ENCODE results near the gene ALAS1.
"Not testable (repeated sequence)": the region's sequence is repeated elsewhere in the genome, so short reads cannot be mapped to it uniquely, and the experiment has no call there.

The ALAS1 gene

GRCh38 chr3:52176951-52177700 lies 20.8 kb upstream of the ALAS1 start:
- no peak for DNase-seq

DNA sequence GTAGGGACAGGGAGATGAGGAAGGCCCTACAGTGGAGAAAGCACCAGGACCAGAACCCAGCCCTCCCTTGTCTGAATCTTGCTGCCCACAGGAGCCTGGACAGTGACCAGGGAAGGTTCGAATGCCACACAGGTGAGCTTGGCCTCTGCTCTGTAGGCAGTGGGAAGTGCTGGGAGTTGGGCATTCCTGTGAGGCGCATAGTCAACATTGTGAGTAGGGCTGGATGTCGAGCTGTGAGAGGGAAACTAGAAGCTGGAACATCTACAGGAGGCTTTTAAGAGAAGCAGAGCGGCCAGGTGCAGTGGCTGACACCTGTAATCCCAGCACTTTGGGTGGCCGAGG lies 20.3 kb upstream of the ALAS1 start:
- DNase-seq, result no peak

DNA sequence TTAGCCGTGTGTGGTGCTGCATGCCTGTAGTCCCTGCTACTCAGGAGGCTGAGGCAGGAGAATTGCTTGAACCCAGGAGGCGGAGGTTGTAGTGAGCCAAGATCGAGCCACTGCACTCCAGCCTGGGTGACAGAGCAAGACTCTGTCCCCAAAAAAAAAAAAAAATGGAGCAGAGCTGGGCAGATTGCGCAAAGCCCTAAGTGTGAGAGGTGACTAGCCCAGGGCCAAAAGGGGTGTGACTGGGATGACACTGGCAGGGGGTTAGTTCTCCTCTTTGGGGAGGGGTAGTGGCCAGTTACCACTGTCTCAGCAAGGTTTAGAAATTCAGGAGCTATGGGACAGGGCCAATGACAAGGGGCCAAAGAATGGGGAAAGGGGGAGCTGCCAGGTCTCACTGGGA lies 19.8 kb upstream of the ALAS1 start:
- DNase-seq, result not testable (repeated sequence)

DNA sequence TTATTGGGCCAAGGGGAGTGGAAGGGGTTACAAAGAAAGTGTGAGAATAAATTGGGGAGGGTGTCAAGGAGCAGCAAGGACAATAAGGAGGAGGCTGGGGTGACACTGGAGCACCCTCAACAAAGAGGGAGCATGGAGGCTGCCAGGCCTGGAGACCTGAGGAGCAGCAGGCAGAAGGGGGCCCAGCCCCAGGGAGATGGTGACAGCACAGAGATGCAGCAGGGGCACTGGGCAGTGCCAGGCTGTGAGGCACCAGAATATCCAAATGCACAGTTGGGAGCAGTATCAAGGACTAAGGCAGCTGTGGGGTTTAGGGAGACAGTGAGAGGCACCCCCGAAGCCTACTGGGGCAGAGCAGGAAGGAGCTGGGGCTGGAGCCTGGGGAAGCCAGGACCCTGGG lies 19.4 kb upstream of the ALAS1 start:
- no peak for DNase-seq

GRCh38 chr3:52181543-52181942 lies 16.4 kb upstream of the ALAS1 start:
- no peak for DNase-seq

GRCh38 chr3:52182196-52182595 lies 15.8 kb upstream of the ALAS1 start:
- DNase-seq, result no peak

DNA sequence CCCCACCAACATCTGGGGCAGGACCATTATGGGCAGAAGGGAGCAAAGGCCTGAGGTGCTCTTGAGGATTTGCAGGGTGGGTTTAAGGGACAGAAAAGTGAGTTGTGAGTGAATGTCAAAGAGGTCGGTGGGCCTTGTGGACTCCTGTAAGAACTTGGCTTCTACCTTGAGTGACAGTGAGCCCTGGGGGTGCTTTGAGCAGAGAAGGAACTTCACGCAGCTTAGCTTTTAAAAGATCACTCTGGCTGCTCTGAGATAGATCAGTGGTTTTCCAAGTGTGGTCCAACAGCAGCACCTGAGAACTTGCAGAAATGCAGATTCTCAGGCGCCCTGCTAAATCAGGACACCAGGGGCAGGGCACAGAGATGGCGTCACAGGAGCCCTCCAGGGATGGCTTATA lies 15.3 kb upstream of the ALAS1 start:
- DNase-seq, result no peak

DNA sequence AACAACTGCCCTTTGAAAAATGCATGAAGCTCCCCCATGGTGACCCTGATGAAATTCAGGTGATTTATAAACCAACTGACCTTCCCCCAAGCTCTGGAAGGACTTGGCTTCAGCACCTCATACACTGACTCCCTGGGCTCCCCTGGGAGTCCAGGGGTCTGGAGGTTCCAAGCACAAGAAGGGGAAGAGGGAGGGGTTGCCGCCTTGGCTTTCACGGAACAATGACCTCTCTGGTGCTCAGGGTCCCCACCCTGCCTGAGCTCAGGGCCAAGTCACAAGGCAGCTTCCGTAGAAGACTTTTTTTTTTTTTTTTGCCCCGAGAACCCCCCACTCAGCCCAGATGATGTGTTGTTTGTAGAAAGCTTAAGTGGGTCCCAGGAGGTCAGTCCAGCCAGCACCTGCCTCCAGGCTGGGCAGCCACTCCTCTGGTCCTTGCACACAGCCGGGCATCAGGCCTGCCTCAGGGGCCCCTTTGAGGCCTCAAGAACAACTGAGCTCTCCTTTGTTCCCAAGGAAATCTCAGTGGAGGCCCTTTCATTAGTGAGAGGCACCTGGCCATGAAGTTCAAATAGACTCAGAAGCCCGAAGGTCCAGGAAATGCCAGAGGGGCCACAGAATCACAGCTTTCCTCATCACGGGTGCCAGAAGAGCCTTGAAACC lies 14.0 kb upstream of the ALAS1 start:
- DNase-seq, result no peak

DNA sequence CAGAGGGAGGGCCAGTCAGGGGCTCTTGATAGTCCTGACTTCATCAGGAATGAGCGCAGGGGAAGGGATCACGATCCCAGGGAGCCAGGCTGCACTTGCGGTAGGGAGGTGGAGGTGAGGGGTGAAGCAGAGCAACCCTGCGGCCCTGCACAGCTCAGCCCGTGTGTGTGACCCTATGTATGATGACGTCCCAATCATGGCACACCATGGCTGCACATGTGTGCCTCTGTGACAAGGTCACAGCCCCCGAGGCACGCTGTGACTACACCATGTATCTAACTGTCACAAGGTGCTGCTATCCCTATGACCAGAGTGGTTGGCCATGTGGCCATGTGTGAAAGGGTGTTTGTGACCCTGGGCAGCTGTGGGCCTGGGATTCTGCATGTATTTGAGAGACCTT lies 13.3 kb upstream of the ALAS1 start:
- DNase-seq, result no peak

GRCh38 chr3:52185311-52185710 lies 12.6 kb upstream of the ALAS1 start:
- DNase-seq, result no peak

GRCh38 chr3:52185837-52186236 lies 12.1 kb upstream of the ALAS1 start:
- DNase-seq, result no peak

GRCh38 chr3:52186729-52187128 lies 11.2 kb upstream of the ALAS1 start:
- no peak for DNase-seq

DNA sequence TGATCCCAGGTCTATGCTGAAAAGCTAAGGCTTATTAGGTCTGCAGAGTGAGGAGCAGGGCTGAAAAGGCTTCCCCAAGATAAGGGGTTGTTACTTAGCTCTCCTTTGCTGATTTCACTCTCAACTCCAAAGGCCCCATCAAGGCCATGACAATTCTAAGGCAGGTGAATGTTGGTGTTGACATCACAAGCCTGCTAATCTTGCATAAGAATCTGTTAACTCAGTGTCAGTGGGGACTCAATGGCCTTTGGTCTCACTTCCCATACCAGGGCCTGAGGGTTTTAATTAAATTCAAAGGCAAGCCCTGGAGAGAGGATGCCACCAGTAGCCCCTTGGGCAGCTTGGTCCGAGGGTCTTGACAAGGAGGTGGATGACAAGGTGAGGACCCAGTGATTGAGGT lies 9.4 kb upstream of the ALAS1 start:
- no peak for DNase-seq

DNA sequence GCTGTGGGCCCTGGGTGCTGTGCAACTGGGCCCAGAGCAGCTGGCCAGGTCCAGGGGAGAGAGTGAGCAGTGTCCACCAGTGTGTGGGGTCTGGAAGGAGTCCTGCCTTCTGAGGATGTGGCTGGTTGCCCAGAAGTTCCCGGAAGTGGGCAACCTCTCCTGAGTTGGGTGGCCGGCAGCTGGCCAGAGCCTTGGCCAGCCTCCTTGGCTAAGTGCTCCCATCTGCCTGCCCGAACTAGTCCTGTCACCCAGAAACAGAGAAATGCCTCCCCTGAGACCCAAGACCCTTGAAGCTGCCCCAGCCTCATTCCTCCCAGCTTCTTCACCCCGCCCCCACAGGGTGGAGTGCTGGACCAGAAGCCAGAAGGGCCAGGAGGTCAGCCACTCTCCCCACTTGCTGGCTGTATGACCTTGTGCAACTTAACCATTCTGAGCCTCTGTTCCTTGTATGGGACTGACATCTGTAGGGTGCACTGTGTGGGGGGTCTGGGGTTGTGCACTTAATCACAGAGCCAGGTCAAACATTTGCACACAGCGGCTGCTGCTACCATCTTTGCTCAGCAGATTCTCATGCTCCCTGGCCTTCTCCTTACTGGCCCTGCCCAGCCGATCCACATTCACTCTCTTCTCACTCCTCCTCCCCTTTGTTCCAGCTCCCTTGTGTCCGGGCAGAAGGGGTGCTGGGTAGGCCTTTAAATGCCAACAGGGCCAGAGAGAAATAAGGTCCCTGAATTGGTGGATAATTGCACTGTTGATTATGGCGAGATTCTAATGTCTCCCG lies 7.5 kb upstream of the ALAS1 start:
- DNase-seq, result peak in 9 of 14 donors; percentile 20 to 84 (median 56)

- no peak for DNase-seq
Measured at GRCh38 chr3:52191663-52192062, 6.3 kb upstream of the ALAS1 start.

- DNase-seq, result peak in 8 of 14 donors; percentile 23 to 87 (median 30)
Measured at GRCh38 chr3:52193065-52193464, 4.9 kb upstream of the ALAS1 start.

DNA sequence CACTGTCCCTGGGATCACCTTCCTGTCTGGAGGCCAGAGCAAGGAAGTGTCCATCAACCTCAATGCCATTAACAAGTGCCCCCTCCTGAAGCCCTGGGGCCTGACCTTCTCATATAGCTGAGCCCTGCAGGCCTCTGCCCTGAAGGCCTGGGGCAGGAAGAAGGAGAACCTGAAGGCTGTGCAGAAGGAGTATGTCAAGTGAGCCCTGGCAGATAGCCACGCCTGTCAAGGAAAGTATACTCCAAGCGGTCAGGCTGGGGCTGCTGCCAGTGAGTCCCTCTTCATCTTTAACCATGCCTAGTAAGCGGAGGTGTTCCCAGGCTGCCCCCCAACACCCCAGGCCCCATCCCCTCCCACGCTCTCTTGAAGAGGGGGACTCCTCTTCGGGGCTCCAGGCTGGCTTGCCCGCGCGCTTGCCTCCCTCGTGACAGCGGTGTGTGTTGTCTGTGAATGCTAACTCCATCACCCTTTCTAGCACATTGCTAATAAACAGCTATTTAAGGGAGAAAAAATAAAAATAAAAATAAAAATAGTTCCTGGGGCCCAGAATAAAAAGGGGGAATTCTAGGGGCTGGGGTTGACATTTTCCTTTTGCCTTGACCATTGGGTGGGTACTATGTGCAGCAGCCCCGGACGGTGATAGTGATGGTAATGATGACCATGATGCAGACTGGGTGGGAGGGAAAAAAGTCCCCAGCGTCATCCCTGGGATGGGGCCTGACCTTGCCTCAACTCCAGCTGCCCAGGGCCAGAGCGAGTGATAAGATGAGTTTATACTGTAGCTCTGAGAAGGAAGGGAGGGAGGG lies 3.3 kb upstream of the ALAS1 start:
- no peak for DNase-seq

DNA sequence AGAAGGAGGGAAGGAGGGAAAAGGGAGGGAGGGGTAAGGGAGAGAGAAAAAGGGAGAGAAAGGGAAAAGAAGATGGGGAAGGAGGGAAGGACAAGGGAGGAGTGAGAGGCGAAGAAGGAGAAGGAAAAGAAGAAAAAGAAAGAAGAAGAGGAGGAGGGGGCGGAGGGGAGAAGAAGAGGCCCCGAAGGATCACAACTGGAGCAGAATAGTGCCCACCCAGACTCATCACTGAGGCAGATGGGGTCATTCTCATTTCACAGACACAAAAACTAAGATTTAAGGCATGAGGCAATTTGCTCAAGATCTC lies 2.7 kb upstream of the ALAS1 start:
- DNase-seq, result no peak

DNA sequence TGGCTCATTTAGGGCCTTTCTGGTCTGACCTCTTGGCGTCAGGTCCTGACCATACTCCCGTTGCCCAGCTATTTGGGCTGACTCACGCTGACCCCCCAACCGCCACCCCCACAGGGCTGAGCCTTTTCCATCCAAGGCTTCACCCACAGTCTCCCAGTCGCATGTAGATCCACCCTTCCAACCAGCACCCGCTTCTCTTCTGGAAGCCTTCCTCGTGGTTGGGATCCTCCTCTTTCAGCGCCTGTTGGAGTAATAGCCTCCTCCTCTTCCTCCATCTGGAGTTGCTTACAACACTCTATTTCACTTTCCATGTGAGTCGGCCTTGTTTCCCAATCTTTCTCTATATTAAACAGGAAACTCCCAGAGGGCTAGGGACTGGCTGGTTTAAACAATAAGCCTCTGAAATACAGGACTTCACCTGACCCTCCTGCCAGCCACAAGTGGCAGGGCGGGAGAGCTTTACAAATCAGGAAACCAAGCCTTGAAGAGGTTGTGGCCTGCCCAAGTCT lies 2.1 kb upstream of the ALAS1 start:
- DNase-seq, result no peak

GRCh38 chr3:52196977-52197376 lies 983 bp upstream of the ALAS1 start:
- DNase-seq, result no peak

GRCh38 chr3:52197499-52197841 lies 490 bp upstream of the ALAS1 start:
- DNase-seq, result no peak

GRCh38 chr3:52198643-52199608 lies 966 bp downstream of the ALAS1 start:
- DNase-seq, result no peak

Measured in C1 segment of cervical spinal cord (tissue), 14 donors.